ENCODE measurements around the gene PAK2.
"Not testable (repeated sequence)": the region's sequence is repeated elsewhere in the genome, so short reads cannot be mapped to it uniquely, and the experiment has no call there.

PAK2 gene

DNA sequence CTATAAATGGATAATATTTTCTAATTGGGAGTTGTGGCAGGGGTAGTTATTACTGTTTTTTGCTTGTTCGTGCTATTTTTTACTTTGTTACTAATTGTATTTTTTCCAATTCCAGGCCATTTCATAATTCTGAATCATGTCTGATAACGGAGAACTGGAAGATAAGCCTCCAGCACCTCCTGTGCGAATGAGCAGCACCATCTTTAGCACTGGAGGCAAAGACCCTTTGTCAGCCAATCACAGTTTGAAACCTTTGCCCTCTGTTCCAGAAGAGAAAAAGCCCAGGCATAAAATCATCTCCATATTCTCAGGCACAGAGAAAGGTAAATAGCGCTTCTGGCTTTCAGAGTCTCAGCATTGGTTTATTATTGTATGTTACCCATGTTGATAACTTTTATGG is 42.9 kb downstream of the PAK2 start:
- no peak for DNase-seq (ENCODE audit: low spot score)

- DNase-seq (ENCODE audit: low spot score) = no peak
Measured at GRCh38 chr3:196788528-196788927, 48.9 kb downstream of the PAK2 start.

- no peak for DNase-seq (ENCODE audit: low spot score)
Measured at GRCh38 chr3:196789885-196790359, 50.3 kb downstream of the PAK2 start.

GRCh38 chr3:196790636-196791035 is 51.0 kb downstream of the PAK2 start:
- no peak for DNase-seq (ENCODE audit: low spot score)

DNA sequence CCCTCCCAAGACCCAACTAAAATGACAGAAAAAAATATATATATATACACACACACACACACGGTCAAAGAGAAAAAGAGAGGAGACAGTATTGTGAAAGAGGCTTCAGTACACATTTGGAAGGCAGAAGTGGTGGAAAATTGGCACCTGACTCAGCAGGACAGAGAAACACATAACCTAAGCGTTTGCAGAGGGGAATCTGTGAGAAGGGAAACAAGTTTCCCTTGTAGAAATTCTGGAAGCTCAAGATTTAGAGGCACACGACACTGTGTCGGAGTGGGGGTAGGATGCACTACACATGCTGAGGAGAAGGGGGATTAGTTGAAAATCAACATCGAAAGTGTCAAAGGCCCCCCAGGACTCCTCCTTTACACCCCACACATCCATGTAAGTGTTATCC is 53.1 kb downstream of the PAK2 start:
- no peak for DNase-seq (ENCODE audit: low spot score)

GRCh38 chr3:196793246-196793645 is 53.6 kb downstream of the PAK2 start:
- no peak for DNase-seq (ENCODE audit: low spot score)

DNA sequence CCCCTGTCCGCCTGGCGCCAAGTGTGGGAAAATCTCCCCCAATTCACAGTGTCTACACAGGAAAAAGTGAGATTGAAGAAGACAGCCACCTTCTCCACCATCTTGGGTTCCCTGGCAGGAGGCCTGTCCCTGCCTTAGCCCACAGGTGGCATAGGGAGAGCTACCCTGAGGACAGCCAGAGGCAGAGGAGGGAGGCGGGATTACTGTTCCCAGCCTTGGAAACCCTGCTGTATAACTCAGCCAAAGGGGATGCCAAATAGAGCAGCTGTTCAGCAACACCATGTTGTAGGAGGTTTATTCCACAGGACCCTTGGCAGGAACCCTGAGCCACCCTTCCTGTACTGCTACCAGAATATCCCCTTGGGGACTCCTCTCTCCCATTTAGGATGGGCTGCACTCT is 54.8 kb downstream of the PAK2 start:
- no peak for DNase-seq (ENCODE audit: low spot score)

- no peak for DNase-seq (ENCODE audit: low spot score)
Measured at GRCh38 chr3:196796317-196796716, 56.7 kb downstream of the PAK2 start.

DNA sequence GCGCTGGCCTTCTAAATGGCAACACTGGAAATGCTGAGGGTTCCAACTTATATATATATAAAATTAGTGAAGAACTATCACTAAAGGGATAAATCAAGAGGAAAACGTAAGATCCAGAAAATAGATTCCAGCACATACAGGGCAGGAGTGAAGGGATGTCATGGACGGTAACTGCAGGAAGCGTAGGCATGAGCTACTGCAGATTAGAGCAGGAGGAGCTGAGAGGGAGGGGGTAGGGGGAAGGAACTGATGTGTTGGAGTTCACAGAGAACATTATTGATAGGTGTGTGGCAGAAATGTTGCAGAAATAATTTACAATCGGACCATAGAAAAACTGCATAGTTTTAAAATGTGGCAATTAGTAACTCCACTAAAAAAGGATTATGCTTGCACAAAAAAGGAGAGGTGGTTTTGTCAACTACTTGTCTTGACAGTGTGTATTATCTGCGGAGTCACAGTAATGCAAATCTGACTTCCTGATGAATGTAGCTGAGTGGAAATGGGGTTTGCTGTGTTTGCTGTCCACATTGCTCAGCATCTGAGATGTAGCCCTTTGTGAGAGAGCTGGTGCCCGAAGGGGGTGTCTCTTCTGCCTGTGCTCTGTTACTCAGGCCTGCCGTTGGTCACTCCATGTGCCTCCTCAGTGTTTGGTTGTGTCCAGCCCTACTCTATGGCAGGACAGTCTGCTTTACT is 61.2 kb downstream of the PAK2 start:
- DNase-seq (ENCODE audit: low spot score) = no peak

DNA sequence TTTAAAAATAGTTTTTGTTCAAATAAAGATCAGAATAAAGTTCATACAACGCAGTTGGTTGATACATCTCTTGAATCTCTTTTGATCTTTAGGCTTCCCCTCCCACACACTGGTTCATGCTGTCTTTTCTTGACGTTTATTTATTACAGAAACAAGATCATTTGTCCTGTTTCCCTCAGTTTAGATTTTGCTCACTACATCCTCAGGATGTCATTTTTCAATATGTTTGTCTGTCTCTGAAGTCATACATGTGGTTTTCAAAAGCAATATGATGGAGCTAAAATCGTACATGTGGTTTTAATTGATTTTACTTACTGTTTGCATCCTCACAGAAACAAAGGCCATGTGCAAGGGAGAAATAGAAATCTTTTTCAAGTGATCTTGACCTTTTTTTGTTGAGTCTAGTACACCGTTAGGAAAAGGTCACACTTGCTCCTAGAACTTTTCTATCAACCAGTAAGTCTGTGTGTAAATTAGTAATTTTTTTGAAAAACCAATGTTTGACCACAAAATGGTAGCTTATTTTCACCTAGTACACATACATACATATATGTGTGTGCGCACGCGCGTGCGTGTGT is 64.3 kb downstream of the PAK2 start:
- no peak for DNase-seq (ENCODE audit: low spot score)

GRCh38 chr3:196804773-196805172 is 65.1 kb downstream of the PAK2 start:
- DNase-seq (ENCODE audit: low spot score) = no peak

DNA sequence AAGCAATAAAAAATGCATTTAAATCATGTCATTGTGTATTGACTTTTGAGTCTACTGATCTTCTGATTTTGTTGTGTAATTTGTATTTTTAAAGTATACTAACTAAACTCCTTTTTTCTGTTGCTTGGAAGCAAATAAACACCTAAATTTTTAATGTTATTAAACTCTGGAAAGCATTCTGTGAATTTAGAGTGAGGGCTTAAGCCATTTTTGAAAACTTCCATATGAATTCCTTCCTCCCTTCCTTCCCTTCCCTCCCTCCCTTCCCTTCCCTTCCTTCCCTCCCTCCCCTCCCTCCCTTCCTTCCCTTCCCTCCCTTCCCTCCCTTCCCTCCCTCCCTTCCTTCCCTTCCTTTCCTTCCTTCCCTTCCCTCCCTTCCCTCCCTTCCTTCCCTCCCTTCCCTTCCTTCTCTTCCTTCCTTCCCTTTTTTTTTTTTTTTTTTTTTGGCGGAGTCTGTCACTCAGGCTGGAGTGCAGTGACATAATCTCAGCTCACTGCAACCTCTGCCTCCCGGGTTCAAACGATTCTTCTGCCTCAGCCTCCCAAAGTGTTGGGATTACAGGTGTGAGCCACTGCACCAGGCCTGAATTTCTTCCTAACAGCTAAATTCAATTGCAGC is 71.4 kb downstream of the PAK2 start:
- DNase-seq (ENCODE audit: low spot score) = no peak

- DNase-seq (ENCODE audit: low spot score) = no peak
Measured at GRCh38 chr3:196812853-196813252, 73.2 kb downstream of the PAK2 start.

GRCh38 chr3:196813903-196814302 is 74.2 kb downstream of the PAK2 start:
- no peak for DNase-seq (ENCODE audit: low spot score)

- no peak for DNase-seq (ENCODE audit: low spot score)
Measured at GRCh38 chr3:196821806-196822355, 82.2 kb downstream of the PAK2 start.

- DNase-seq (ENCODE audit: low spot score) = not testable (repeated sequence)
Measured at GRCh38 chr3:196829651-196830050, 90.0 kb downstream of the PAK2 start.

- no peak for DNase-seq (ENCODE audit: low spot score)
Measured at GRCh38 chr3:196835086-196835485, 95.4 kb downstream of the PAK2 start.

DNA sequence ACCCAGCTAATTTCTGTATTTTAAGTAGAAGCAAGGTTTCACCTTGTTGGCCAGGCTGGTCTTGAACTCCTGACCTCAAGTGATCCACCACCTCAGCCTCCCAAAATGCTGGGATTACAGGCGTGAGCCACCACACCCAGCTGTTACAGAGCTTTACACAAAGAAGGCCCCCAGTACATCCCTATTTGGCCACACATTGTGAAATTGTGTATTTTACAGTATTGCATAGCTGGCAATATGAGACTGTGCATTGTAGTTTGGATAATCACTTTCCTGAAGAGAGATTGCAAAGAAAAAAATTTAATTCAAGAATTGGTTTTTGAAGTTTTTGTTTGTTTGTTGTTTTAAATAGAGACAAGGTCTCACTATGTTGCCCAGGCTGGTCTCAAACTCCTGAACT is 97.0 kb downstream of the PAK2 start:
- not testable (repeated sequence) for DNase-seq (ENCODE audit: low spot score)

- DNase-seq (ENCODE audit: low spot score) = peak; percentile 57
Measured at GRCh38 chr3:196837819-196838420, 98.3 kb downstream of the PAK2 start.

- not testable (repeated sequence) for DNase-seq (ENCODE audit: low spot score)
Measured at GRCh38 chr3:196839351-196839750, 99.7 kb downstream of the PAK2 start.

DNA sequence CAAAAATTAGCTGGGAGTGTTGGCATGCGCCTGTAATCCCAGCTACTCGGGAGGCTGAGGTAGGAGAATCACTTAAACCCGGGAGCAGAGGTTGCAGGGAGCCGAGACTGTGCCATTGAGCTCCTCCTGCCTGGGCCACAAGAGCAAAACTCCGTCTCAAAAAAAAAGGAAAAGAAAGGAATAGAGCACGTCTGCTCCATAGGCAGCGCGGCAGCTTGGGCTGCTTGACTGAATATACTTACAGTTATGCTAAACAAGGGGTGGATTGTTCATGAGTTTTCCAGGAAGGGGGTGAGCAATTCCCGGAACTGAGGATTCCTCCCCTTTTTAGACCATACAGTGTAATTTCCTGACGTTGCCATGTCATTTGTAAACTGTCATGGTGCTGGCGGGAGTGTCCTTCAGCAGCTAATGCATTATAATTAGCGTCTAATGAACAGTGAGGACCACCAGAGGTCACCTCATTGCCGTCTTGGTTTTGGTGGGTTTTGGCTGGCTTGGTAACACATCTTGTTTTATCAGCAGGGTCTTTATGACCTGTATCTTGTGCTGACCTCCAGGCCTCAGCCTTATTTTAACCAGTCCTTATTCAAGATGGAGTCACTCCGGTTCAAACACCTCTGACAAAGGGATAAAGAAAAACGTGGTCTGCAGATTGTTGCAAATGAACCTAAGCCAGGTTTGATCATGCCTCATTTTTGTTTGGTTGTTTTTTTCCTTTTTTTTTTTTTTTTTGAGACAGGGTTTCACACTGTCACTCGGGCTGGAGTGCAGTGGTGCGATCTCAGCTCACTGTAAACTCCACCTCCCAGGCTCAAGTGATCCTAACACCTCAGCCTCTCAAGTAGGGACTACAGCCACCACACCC is 103.1 kb downstream of the PAK2 start:
- no peak for DNase-seq (ENCODE audit: low spot score)

All from cerebellar cortex (tissue), 1 donor.